Hematopoietic multipotent progenitor cell (in vitro differentiated cells): ENCODE data around the gene STYXL2. TPM values are rescaled to one million over a fixed set of nuclear protein-coding genes. Genes with fewer than 3 reads are reported as not detected.
A peak's percentile ranks its signal among the peaks of the same experiment; 100 is the strongest.

Experiments
- DNase-seq, 3 donors: peaks; one replicate each; pipeline ENCODE4 v3.0.0-alpha.2; 2011 to 2015; ENCODE audit warnings: low read depth in 2 of 3, low spot score in 2 of 3
- total RNA-seq: library from RNA; depleted of rRNA; stranded (reverse); fragments of >200 nt; gene quantifications from one replicate; pipeline ENCODE4 v1.2.3, GENCODE V29; 2012

STYXL2 gene
- total RNA-seq, 1 donor: 0.27 TPM

DNA sequence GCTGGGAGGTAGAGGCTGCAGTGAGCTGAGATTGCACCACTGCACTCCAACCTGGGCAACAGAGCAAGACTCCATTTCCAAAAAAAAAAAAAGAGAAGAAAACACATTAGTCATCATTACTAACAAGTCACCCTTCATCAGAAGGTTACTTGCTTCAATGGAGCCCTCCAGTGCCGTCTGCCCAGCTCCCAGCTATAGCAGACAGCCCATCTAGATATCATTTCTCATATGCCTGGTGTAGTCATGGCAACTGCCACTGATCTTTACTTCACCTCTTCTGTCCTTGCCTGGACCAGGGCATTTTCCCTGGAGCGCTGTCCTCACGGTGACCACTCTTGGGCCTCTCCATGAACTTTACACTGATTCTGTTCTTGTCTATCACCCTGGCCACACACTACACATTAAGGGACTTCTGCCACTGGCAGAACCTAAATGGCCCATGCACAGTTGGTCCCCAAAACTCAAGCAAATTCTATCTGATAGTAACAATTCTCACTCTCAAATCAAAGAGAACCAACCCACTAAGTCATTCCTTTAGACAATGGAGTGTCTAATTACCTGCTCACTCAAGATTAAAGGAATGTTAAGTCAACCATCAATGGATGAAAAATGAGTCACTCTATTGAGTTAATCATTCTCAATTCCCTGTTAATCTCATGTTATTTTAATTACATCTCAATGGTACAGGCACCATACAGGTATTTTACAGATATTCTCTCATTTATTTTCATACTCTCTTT is 16.6 kb upstream of the STYXL2 start:
- DNase-seq: no peak

DNA sequence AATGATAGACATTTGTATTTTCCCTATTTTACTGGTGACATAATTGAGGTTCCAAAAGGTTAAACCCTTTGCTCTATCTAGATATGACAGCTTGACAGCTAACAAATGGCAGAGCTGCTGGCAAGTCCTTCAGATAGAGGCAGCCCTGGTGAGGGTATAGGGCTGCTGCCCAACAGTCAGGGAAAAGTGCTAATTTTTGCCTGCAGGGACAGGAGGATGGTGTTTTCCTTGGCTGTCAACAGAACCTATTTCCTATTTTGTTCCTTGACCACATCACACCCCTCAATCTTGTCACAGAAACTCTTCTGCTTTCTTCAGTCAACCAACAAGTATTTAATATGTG is 16.0 kb upstream of the STYXL2 start:
- DNase-seq: no peak

DNA sequence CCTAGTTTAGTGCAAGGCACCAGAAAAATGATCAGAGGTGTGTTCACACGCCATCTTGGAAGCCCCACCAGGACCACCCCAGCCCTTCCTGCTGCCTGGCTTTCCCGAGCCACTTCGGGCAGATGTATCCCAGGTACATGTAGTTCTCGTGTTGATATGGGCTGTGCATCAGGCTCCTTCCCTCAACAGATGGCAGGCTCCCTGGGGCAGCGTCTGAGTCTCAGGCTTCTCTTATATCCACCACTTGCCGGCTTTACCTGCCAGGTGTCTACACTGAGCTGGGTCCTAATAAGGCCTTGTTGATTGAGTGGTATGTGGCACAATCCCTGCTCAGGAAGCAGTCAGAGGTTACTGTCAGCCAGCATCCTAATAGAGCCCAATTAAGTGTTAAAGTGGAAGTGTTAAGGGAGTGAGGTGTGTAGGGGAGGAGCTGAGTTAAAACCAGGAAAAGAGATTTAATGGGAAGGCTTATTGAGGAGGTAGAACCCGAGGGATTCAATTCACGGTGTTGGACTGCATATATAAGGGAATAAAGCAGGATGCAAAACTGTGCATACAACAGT is 12.2 kb upstream of the STYXL2 start:
- no peak for DNase-seq

DNA sequence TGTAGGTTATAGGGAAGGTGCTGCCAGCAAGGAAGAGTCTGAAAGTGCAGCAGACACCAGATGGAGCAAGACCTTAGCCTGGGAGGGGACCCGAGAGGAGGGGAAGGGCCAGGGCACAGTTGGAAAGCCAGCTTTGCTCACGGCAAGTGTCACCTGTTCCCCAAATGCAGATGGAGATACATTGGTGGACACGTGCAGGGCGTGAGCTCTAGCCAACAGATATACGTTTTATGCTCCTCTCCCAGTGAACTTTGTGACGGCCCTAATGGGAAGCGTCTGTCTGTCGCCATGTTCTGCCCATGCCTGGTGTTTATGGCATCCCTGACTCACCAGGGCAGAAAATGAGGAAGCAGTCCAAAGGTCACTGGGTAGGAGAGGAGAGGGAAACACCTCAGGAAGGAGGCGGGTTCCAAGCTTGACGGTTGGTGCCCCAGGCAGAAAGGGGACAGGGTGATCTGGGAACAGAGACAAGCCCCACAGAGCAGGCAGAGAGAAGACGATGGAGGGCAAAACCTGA is 11.3 kb upstream of the STYXL2 start:
- peak in 1 of 3 donors; percentile 25 for DNase-seq

DNA sequence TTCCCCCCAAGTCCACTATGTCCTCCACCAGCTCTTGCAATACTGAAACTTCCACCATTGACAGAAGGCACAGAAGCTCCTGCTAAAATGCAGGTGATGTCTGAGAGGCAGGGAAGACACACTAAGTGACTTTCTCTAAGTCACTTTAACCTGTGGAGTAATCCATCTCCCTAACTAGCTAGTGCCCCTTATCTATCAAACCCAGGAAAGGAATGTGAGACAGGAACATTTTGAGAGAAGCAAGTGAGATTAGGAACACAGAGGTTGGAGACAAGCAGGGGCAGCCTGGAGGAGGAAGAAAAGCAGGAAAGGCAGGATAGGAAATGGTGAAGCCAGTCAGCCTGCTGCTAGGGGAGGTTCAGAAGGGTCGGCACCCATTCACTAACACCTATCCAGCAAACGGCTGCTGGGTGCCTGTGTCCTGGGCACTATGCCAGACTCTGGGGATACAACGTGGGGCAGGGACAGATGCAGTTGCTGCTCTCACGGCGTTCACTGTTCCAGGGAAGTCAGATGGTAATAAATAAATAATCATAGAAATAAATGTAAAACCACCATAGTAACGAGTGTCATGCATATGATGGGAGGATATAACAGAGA is 10.7 kb upstream of the STYXL2 start:
- DNase-seq: no peak

DNA sequence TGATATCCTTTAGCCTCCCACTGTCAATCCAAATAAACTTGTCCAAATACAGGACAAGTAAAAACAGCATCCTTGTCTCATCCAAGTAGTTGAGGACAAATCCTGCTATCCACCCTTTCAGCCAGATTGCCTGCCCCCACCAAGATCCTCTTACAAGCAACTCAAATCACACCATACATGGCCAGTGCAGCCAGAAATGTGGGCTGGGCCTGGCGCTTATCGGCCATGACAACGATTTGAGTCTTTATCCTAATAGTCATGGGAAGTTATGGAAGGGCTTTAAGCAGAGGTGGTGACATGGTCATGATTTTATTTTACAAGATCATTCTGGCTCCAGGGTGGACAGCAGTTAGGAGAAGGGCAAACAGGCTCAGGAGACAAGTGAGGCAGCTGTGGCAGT is 10.0 kb upstream of the STYXL2 start:
- DNase-seq: no peak

GRCh38 chr1:167084757-167085156 is 9.1 kb upstream of the STYXL2 start:
- DNase-seq: no peak

- no peak for DNase-seq
Observed at GRCh38 chr1:167086033-167086432, 7.8 kb upstream of the STYXL2 start.

GRCh38 chr1:167086768-167087167 is 7.1 kb upstream of the STYXL2 start:
- DNase-seq: no peak

GRCh38 chr1:167088746-167089417 is 5.0 kb upstream of the STYXL2 start:
- DNase-seq: no peak

GRCh38 chr1:167089939-167090313 is 3.9 kb upstream of the STYXL2 start:
- DNase-seq: no peak

DNA sequence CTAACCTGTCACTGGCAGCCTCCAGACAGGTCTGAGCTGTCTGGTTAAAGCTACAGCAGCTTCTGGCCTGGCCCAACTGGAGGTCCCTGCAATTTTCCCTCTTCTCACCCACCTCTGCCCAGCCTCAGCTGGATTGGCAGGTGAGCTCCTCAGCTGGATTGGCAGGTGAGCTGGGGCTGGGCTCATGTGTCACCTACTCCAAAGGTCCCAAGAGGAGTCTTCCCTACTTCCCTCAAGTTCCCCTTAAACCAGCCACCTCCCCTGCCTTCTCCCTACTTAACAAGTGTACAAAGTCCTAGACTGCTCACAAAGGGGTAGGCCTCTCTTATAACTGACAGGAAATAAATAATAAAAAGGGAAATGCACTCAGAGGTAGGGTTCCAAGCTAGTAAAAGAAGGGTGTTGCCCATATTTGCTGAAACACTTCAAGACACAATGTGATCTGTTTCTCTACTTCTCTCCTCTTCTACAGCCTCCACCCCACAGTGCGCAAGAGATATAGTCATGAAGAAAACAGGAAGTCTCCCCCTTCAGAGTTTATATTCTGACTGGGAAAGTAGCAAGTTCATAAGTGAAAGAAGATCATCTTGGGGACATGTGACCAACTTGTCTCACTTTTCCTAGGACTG is 3.4 kb upstream of the STYXL2 start, which contains the start of gene GPA33:
TSS of gene GPA33 (minus strand) at position 64 of the 629 bp plus-strand sequence. CDS start 90 bp downstream, outside the sequence.
- DNase-seq: peak; percentile 19 to 68 (median 35)

DNA sequence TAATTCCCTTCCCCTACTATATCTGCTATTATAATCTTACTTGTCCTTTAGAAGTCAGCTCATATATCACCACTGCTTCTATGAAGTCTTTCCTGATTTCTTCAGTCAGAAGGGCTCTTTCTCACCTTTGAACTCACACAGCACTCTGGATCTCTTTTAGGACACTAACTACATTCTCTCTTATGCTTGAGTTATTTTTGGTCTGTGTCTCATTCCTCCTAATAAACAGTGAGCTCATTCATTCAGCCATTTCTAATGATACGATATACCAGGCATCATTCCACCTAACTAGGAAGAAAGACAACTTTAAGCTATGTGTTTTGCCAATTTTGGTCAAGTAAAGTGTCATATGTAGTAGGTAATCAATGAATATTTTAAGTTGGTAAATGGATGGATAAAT is 1.2 kb upstream of the STYXL2 start:
- DNase-seq: no peak

DNA sequence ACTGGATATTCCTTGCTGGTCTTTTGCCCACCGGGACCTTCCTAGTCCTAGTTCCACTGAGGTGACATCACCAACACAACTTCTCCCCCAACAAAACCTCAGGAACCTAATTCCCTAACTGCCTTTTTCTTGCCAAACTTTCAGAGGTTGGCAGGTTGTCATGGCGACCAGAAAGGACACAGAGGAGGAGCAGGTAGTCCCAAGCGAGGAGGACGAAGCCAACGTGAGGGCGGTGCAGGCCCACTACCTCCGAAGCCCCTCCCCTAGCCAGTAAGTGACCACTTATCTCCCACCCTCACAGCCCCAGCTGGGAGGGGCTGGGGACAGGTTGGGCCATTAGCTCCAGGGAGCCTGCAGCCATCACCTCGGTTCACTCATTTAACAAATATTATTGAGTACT is 815 bp downstream of the STYXL2 start:
- DNase-seq: no peak

DNA sequence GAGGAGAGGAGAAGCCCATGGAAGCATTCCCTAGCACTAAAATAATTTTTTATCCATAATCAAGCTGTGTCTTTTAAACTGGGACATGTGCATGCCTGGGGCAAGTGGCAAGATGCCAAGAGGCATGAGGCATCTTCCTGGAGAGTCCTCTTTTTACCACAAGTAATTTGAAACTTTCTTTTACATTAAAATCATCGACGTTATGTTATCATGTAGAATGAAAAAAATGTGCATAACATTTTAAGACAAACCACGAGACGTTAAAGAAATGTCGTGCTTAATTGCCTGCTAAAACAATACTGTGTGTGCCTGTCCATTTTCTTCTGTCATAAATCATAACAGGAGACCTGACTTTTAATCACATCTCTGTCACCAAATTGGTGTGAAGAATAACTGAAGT is 1.5 kb downstream of the STYXL2 start:
- peak in 2 of 3 donors; percentile 40 to 48 for DNase-seq

DNA sequence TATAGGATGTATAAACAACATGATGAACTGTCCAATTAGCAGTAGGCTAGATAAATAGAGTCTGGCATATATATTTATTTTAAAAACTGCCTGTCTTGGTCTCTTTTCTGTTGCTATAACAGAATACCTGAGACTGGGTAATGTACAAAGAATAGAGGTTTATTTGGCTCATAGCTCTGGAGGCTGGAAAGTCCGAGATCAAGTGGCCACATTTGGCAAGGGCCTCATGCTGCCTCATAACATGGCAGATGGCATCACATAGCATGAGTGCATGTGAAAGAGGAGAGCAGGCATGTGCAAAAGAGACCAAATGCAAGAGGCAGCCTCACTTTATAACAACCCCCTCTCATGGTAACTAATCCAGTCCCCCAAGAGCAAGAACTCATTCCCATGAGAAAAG is 6.0 kb downstream of the STYXL2 start:
- no peak for DNase-seq

DNA sequence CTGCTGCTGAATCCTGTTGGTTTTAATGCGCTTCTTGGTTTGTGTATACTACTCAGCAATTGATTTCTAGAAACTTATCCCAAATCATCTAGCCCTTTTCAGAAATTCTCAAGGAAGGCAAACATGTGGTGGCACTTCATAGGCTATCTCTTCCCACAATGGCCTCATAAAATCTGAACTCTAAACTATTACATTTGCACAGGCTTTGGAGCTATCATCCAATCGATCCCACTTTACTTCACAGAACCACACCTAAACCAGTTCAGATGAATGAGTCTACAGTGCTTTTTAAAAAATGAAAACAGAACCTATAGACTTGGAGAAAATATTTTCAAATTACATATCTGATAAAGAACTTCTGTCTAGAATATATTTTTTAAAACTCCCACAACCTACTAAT is 6.9 kb downstream of the STYXL2 start:
- no peak for DNase-seq

DNA sequence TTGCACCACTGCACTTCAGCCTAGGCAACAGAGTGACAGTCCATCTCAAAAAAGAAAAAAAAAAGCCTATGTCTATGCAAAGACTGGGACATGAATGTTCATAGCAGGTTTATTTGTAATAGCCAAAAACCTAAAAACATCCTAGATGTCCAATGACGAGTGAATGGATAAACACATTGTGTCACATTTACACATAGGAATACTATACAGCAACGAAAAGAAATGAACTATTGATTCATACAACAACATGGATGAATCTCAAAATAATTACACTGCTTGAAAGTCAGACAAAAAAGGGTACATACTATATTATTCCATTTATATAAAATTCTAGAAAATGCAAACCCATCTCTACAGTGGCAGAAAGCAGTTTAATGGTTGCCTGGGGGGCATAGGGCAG is 7.9 kb downstream of the STYXL2 start:
- DNase-seq: no peak

- no peak for DNase-seq
Observed at GRCh38 chr1:167102906-167103573, 9.2 kb downstream of the STYXL2 start.

- peak in 1 of 3 donors; percentile 16 for DNase-seq
Observed at GRCh38 chr1:167104256-167104633, 10.4 kb downstream of the STYXL2 start.
